H9 (cell line): ENCODE measurements around the gene RNF181. TPM values are rescaled to one million over a fixed set of nuclear protein-coding genes. Genes with fewer than 3 reads are reported as not detected.
A peak's percentile ranks its signal among the peaks of the same experiment; 100 is the strongest.

Source experiments
- DNase-seq: peaks from one replicate; pipeline ENCODE4 v3.0.0-alpha.2; 2017
- H2AFZ ChIP-seq: one replicate; pipeline ENCODE4 v1.6.1; 2013; ENCODE audit warnings: mild to moderate bottlenecking, low read length, control low read depth, moderate library complexity
- H2AK5ac ChIP-seq: 2 replicates; pipeline ENCODE4 v1.6.1; 2013; ENCODE audit warnings: low read length, control low read depth, mixed read lengths; ENCODE audit not compliant: insufficient read length
- H2BK120ac ChIP-seq: one replicate; pipeline ENCODE4 v1.6.1; 2013; ENCODE audit warnings: low read depth, mild to moderate bottlenecking, low read length, control low read depth, inconsistent platforms; ENCODE audit not compliant: poor library complexity, severe bottlenecking
- H2BK12ac ChIP-seq: 2 replicates; pipeline ENCODE4 v1.6.1; 2013; ENCODE audit warnings: low read length, control low read depth, mixed read lengths, low read depth; ENCODE audit not compliant: insufficient read length
- H2BK15ac ChIP-seq: 2 replicates; pipeline ENCODE4 v1.6.1; 2013; ENCODE audit warnings: low read depth, low read length, control low read depth
- H2BK20ac ChIP-seq: one replicate; pipeline ENCODE4 v1.6.1; 2013; ENCODE audit warnings: low read depth, mild to moderate bottlenecking, low read length, control low read depth, inconsistent platforms; ENCODE audit not compliant: poor library complexity, severe bottlenecking
- H2BK5ac ChIP-seq: 2 replicates; pipeline ENCODE4 v1.6.1; 2013; ENCODE audit warnings: low read length, control low read depth, mixed read lengths; ENCODE audit not compliant: insufficient read length
- H3K14ac ChIP-seq: 2 replicates; pipeline ENCODE4 v1.6.1; 2013; ENCODE audit warnings: low read length, control low read depth; ENCODE audit not compliant: insufficient read depth
- H3K18ac ChIP-seq: 2 replicates; pipeline ENCODE4 v1.6.1; 2013; ENCODE audit warnings: low read depth, mild to moderate bottlenecking, mixed read lengths, low read length, control low read depth; ENCODE audit not compliant: insufficient read length
- H3K23ac ChIP-seq: 2 replicates; pipeline ENCODE4 v1.6.1; 2013; ENCODE audit warnings: low read length, control low read depth, mixed read lengths, low read depth; ENCODE audit not compliant: insufficient read length
- H3K23me2 ChIP-seq: 2 replicates; pipeline ENCODE4 v1.6.1; 2013; ENCODE audit warnings: low read depth, mild to moderate bottlenecking, mixed read lengths, low read length, control low read depth; ENCODE audit not compliant: insufficient read length, poor library complexity, severe bottlenecking
- H3K27ac ChIP-seq: 2 replicates; pipeline ENCODE4 v1.5.1; 2013; ENCODE audit warnings: low read length, control low read depth, mixed read lengths, low read depth; ENCODE audit not compliant: insufficient read length
- H3K27me3 ChIP-seq: 2 replicates; pipeline ENCODE4 v1.6.1; 2013; ENCODE audit warnings: low read length, control low read depth, inconsistent platforms; ENCODE audit not compliant: insufficient read depth
- H3K4ac ChIP-seq: 2 replicates; pipeline ENCODE4 v1.6.1; 2013; ENCODE audit warnings: low read depth, mild to moderate bottlenecking, control low read depth, inconsistent platforms, low read length, moderate library complexity
- H3K4me1 ChIP-seq: 2 replicates; pipeline ENCODE4 v1.6.1; 2013; ENCODE audit warnings: low read length, control low read depth, inconsistent platforms; ENCODE audit not compliant: insufficient read depth
- H3K4me2 ChIP-seq: 2 replicates; pipeline ENCODE4 v1.6.1; 2013; ENCODE audit warnings: low read length, control low read depth, mixed read lengths; ENCODE audit not compliant: insufficient read length, insufficient read depth
- H3K56ac ChIP-seq: 2 replicates; pipeline ENCODE4 v1.6.1; 2013; ENCODE audit warnings: low read depth, mild to moderate bottlenecking, mixed read lengths, low read length, control low read depth; ENCODE audit not compliant: insufficient read length
- H3K79me1 ChIP-seq: 2 replicates; pipeline ENCODE4 v1.6.1; 2013; ENCODE audit warnings: low read depth, mild to moderate bottlenecking, moderate library complexity, low read length, control low read depth, inconsistent platforms; ENCODE audit not compliant: insufficient read depth, poor library complexity, severe bottlenecking
- H3K79me2 ChIP-seq: 2 replicates; pipeline ENCODE4 v1.6.1; 2013; ENCODE audit warnings: low read length, control low read depth, inconsistent platforms; ENCODE audit not compliant: insufficient read depth
- H3K9ac ChIP-seq: 2 replicates; pipeline ENCODE4 v1.6.1; 2013; ENCODE audit warnings: low read length, control low read depth, mixed read lengths; ENCODE audit not compliant: insufficient read length; ENCODE audit errors: extremely low read depth
- H3K9me3 ChIP-seq: one replicate; pipeline ENCODE4 v1.6.1; 2013; ENCODE audit warnings: low read depth, low read length, inconsistent platforms; ENCODE audit not compliant: control insufficient read depth
- H3T11ph ChIP-seq: one replicate; pipeline ENCODE4 v1.6.1; 2013; ENCODE audit warnings: mild to moderate bottlenecking, low read length, control low read depth, inconsistent platforms
- H4K20me1 ChIP-seq: one replicate; pipeline ENCODE4 v1.6.1; 2013; ENCODE audit not compliant: control insufficient read depth, insufficient read length, insufficient read depth
- H4K5ac ChIP-seq: 2 replicates; pipeline ENCODE4 v1.6.1; 2013; ENCODE audit warnings: low read depth, mild to moderate bottlenecking, mixed read lengths, low read length, control low read depth; ENCODE audit not compliant: insufficient read length
- H4K8ac ChIP-seq: replicated peaks from 2 replicates; pipeline ENCODE4 v1.6.1; 2013; ENCODE audit warnings: low read length, control low read depth, mixed read lengths, low read depth; ENCODE audit not compliant: insufficient read length
- H4K91ac ChIP-seq: 2 replicates; pipeline ENCODE4 v1.6.1; 2013; ENCODE audit warnings: low read depth, mild to moderate bottlenecking, moderate library complexity, mixed read lengths, low read length, control low read depth; ENCODE audit not compliant: insufficient read length
- H3K27ac Mint-ChIP-seq, 3 experiments: 2 replicates in 2 of 3; 3 replicates in 1 of 3; pipeline ENCODE4 v1.8.0; 2020 to 2021; ENCODE audit warnings: mixed read lengths in 3 of 3, mild to moderate bottlenecking in 1 of 3, moderate library complexity in 1 of 3
- H3K27me3 Mint-ChIP-seq: 2 replicates; pipeline ENCODE4 v1.8.0; 2021; ENCODE audit warnings: low read depth, mild to moderate bottlenecking, moderate library complexity, mixed read lengths
- H3K36me3 Mint-ChIP-seq, 3 experiments: 2 replicates in 2 of 3; 3 replicates in 1 of 3; pipeline ENCODE4 v1.8.0; 2020 to 2021; ENCODE audit warnings: low read depth in 3 of 3, mixed read lengths in 3 of 3; ENCODE audit not compliant: insufficient read depth in 1 of 3
- H3K4me1 Mint-ChIP-seq, 2 experiments: 2 replicates each; pipeline ENCODE4 v1.8.0; 2020; ENCODE audit warnings: mixed read lengths in 2 of 2
- H3K4me3 Mint-ChIP-seq, 2 experiments: 2 replicates in 1 of 2; 3 replicates in 1 of 2; pipeline ENCODE4 v1.8.0; 2020 to 2021; ENCODE audit warnings: mild to moderate bottlenecking in 2 of 2, mixed read lengths in 2 of 2, moderate library complexity in 1 of 2
- H3K9me3 Mint-ChIP-seq, 2 experiments: 2 replicates in 1 of 2; 3 replicates in 1 of 2; pipeline ENCODE4 v1.8.0; 2020; ENCODE audit warnings: mild to moderate bottlenecking in 2 of 2, mixed read lengths in 2 of 2, moderate library complexity in 1 of 2
- WGBS: extraction: QIAGEN DNeasy Blood & Tissue Kit; methylation state at CpG from one replicate; pipeline ENCODE4 v1.1.7; 2013; ENCODE audit warnings: missing lambda C conversion rate, low lambda C conversion rate, mixed read lengths; ENCODE audit not compliant: insufficient read length; ENCODE audit errors: extremely low coverage; 5-methylcytosine and 5-hydroxymethylcytosine counted together
- total RNA-seq: library from RNA; stranded (reverse); gene quantifications from 2 replicates; pipeline ENCODE4 v1.2.1, GENCODE V29; 2021
- TF ChIP-seq, protein P1 (sequence below): fragments of 200-600 bp; sonication (generic); conservative IDR thresholded peaks from 3 replicates; pipeline ENCODE4 v1.8.0; 2021; ENCODE audit warnings: antibody characterized with exemption, mild to moderate bottlenecking

RNF181 gene
- total RNA-seq, 1 experiment from 2014 or later, result 122 TPM

DNA sequence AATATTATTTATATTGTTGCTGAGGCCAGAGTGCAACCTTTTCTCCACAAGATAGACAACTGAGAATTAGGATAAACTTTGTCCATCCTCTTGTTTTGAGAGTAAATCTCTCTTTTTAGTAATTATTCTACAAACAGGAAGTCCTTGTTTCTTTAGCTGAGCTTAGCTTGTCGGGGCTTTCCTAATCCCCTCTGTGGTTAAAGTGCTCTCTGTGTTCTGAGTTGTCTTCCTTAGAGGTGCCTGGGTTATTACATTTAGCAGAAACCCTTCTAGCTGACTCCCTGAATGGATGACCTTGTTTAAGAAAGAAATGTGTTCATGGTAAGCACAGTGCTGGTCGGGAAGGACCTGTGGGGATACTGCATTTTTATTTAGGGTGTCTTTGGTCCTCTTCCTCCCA lies 33.1 kb downstream of the RNF181 start:
- Histone ChIP-seq H4K5ac (no peak overlapping the region), H4K20me1 (no peaks in the 10 kb centered on the region), H3K23me2 (no peaks in the 10 kb centered on the region), H3T11ph (no peak overlapping the region), H2BK20ac (no peak overlapping the region), H3K14ac (no peak overlapping the region), H3K23ac (no peak overlapping the region), H3K79me2 (no peaks in the 10 kb centered on the region), H4K8ac (no peak overlapping the region), H3K9me3 (no peaks in the 10 kb centered on the region), H2BK15ac (no peak overlapping the region), H3K9ac (no peak overlapping the region), H2BK120ac (no peak overlapping the region), H3K27ac (no peak overlapping the region), H3K27me3 (no peaks in the 10 kb centered on the region), H2AFZ (no peak overlapping the region), H3K4me2 (no peak overlapping the region), H2BK5ac (no peak overlapping the region), H3K4ac (no peak overlapping the region), H4K91ac (no peak overlapping the region), H3K79me1 (no peaks in the 10 kb centered on the region), H2AK5ac (no peak overlapping the region), H3K4me1 (no peaks in the 10 kb centered on the region), H2BK12ac (no peak overlapping the region), H3K18ac (no peak overlapping the region), H3K56ac (no peak overlapping the region)
- TF ChIP-seq, protein P1, sequence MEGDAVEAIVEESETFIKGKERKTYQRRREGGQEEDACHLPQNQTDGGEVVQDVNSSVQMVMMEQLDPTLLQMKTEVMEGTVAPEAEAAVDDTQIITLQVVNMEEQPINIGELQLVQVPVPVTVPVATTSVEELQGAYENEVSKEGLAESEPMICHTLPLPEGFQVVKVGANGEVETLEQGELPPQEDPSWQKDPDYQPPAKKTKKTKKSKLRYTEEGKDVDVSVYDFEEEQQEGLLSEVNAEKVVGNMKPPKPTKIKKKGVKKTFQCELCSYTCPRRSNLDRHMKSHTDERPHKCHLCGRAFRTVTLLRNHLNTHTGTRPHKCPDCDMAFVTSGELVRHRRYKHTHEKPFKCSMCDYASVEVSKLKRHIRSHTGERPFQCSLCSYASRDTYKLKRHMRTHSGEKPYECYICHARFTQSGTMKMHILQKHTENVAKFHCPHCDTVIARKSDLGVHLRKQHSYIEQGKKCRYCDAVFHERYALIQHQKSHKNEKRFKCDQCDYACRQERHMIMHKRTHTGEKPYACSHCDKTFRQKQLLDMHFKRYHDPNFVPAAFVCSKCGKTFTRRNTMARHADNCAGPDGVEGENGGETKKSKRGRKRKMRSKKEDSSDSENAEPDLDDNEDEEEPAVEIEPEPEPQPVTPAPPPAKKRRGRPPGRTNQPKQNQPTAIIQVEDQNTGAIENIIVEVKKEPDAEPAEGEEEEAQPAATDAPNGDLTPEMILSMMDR, result no peak
- no CpG with 5 or more reads among the region's 2 CpGs for WGBS
- Mint-ChIP-seq H3K27ac (peak overlapping the region in 1 of 3 experiments; percentile 55; a peak in 2 of 7 replicates), H3K9me3 (no peaks in the 10 kb centered on the region), H3K36me3 (peaks cover 60 to 93% (median 86%) of the 10 kb centered on the region in 3 experiments), H3K4me1 (no peaks in the 10 kb centered on the region), H3K4me3 (no peak overlapping the region), H3K27me3 (no peaks in the 10 kb centered on the region)
- DNase-seq, result no peak
